Gastroesophageal sphincter (tissue), 3 donors: ENCODE measurements around the gene SETD1B.

Source experiments
- POLR2AphosphoS5 ChIP-seq: sonication (generic); formaldehyde crosslinking; IDR thresholded peaks from one replicate; pipeline ENCODE4 v1.6.1; 2017; ENCODE audit warnings: antibody characterized with exemption
- TF ChIP-seq, protein P1 (sequence below), 4 experiments: fragments of 200-600 bp in 2 of 4; fragments of 450-650 bp in 2 of 4; sonication (generic) in 1 of 4; IDR thresholded peaks; one replicate each; pipeline ENCODE4 v1.5.1; 2017 to 2019; ENCODE audit warnings: antibody characterized with exemption in 4 of 4, mild to moderate bottlenecking in 2 of 4, moderate library complexity in 2 of 4

- no peak for TF ChIP-seq POLR2AphosphoS5
- TF ChIP-seq, protein P1, sequence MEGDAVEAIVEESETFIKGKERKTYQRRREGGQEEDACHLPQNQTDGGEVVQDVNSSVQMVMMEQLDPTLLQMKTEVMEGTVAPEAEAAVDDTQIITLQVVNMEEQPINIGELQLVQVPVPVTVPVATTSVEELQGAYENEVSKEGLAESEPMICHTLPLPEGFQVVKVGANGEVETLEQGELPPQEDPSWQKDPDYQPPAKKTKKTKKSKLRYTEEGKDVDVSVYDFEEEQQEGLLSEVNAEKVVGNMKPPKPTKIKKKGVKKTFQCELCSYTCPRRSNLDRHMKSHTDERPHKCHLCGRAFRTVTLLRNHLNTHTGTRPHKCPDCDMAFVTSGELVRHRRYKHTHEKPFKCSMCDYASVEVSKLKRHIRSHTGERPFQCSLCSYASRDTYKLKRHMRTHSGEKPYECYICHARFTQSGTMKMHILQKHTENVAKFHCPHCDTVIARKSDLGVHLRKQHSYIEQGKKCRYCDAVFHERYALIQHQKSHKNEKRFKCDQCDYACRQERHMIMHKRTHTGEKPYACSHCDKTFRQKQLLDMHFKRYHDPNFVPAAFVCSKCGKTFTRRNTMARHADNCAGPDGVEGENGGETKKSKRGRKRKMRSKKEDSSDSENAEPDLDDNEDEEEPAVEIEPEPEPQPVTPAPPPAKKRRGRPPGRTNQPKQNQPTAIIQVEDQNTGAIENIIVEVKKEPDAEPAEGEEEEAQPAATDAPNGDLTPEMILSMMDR (IDR thresholded peaks at IDR 0.05) = no peak
Observed at GRCh38 chr12:121809712-121810116, 5.9 kb downstream of the SETD1B start.
